Memory B cell (primary cell): ENCODE measurements around the gene ELAC1.
"Not testable (repeated sequence)": the region's sequence is repeated elsewhere in the genome, so short reads cannot be mapped to it uniquely, and the experiment has no call there.

Experiments used
- ATAC-seq: fragments of 150-1000 bp; cut with Tn5 transposase; 2 replicates; pipeline ENCODE4 v1.10.0; 2021; ENCODE audit warnings: low read depth, mild to moderate bottlenecking, moderate library complexity
- DNase-seq, 2 donors: peaks; one replicate each; pipeline ENCODE4 v3.0.0; 2022; ENCODE audit warnings: low spot score in 2 of 2
- H3K27ac Mint-ChIP-seq: one replicate; pipeline ENCODE4 v1.8.0; 2022; ENCODE audit warnings: mild to moderate bottlenecking, moderate library complexity, mixed read lengths
- H3K27me3 Mint-ChIP-seq: one replicate; pipeline ENCODE4 v1.8.0; 2022; ENCODE audit warnings: mixed read lengths
- H3K36me3 Mint-ChIP-seq: one replicate; pipeline ENCODE4 v1.8.0; 2022; ENCODE audit warnings: mild to moderate bottlenecking, mixed read lengths
- H3K4me1 Mint-ChIP-seq: one replicate; pipeline ENCODE4 v1.8.0; 2022; ENCODE audit warnings: mixed read lengths
- H3K4me3 Mint-ChIP-seq: one replicate; pipeline ENCODE4 v1.8.0; 2022; ENCODE audit warnings: mild to moderate bottlenecking, moderate library complexity, mixed read lengths
- H3K9me3 Mint-ChIP-seq: one replicate; pipeline ENCODE4 v1.8.0; 2022; ENCODE audit warnings: mixed read lengths

Gene ELAC1

GRCh38 chr18:50949185-50949584, 18.7 kb upstream of the ELAC1 start:
- no peaks in the 10 kb centered on the region for H3K9me3 Mint-ChIP-seq
- peaks cover 12% of the 10 kb centered on the region for H3K36me3 Mint-ChIP-seq
- no peak overlapping the region for H3K27ac Mint-ChIP-seq
- no peak for ATAC-seq
- no peak overlapping the region for H3K4me3 Mint-ChIP-seq
- no peak for DNase-seq
- H3K4me1 Mint-ChIP-seq = no peaks in the 10 kb centered on the region
- H3K27me3 Mint-ChIP-seq = no peaks in the 10 kb centered on the region

- Mint-ChIP-seq H3K27ac (no peak overlapping the region), H3K9me3 (no peaks in the 10 kb centered on the region), H3K4me1 (no peaks in the 10 kb centered on the region), H3K36me3 (peaks cover 9% of the 10 kb centered on the region), H3K4me3 (no peak overlapping the region), H3K27me3 (no peaks in the 10 kb centered on the region)
- DNase-seq (no peak), ATAC-seq (no peak)
Observed at GRCh38 chr18:50950626-50951025, 17.2 kb upstream of the ELAC1 start.

- no peak for DNase-seq
- Mint-ChIP-seq H3K36me3 (no peaks in the 10 kb centered on the region), H3K4me1 (no peaks in the 10 kb centered on the region), H3K9me3 (no peaks in the 10 kb centered on the region), H3K4me3 (no peak overlapping the region), H3K27me3 (no peaks in the 10 kb centered on the region), H3K27ac (no peak overlapping the region)
- ATAC-seq = no peak
Observed at GRCh38 chr18:50953822-50954221, 14.0 kb upstream of the ELAC1 start.

- no peak overlapping the region for H3K4me3 Mint-ChIP-seq
- H3K27me3 Mint-ChIP-seq = no peaks in the 10 kb centered on the region
- DNase-seq = no peak
- no peaks in the 10 kb centered on the region for H3K36me3 Mint-ChIP-seq
- H3K4me1 Mint-ChIP-seq = no peaks in the 10 kb centered on the region
- no peak for ATAC-seq
- peaks cover 3% of the 10 kb centered on the region for H3K9me3 Mint-ChIP-seq
- no peak overlapping the region for H3K27ac Mint-ChIP-seq
Observed at GRCh38 chr18:50955253-50955652, 12.6 kb upstream of the ELAC1 start.

GRCh38 chr18:50956116-50956515, 11.7 kb upstream of the ELAC1 start:
- DNase-seq (no peak), ATAC-seq (no peak)
- no peaks in the 10 kb centered on the region for H3K27me3 Mint-ChIP-seq
- no peaks in the 10 kb centered on the region for H3K4me1 Mint-ChIP-seq
- no peaks in the 10 kb centered on the region for H3K36me3 Mint-ChIP-seq
- H3K27ac Mint-ChIP-seq = no peak overlapping the region
- peaks cover 7% of the 10 kb centered on the region for H3K9me3 Mint-ChIP-seq
- no peak overlapping the region for H3K4me3 Mint-ChIP-seq

- ATAC-seq = no peak
- Mint-ChIP-seq H3K9me3 (peaks cover 16% of the 10 kb centered on the region), H3K4me1 (no peaks in the 10 kb centered on the region)
Observed at GRCh38 chr18:50961974-50962373, 5.9 kb upstream of the ELAC1 start.

GRCh38 chr18:50969448-50969847, 1.6 kb downstream of the ELAC1 start:
- H3K4me3 Mint-ChIP-seq = peak overlapping the region; percentile 77
- H3K36me3 Mint-ChIP-seq = peaks cover 2% of the 10 kb centered on the region
- ATAC-seq = no peak
- no peak for DNase-seq
- peak overlapping the region; percentile 72 for H3K27ac Mint-ChIP-seq
- H3K4me1 Mint-ChIP-seq = peaks cover 15% of the 10 kb centered on the region
- no peaks in the 10 kb centered on the region for H3K27me3 Mint-ChIP-seq
- H3K9me3 Mint-ChIP-seq = no peaks in the 10 kb centered on the region

More at GRCh38 chr18:50961974-50962373, 5.9 kb upstream of the ELAC1 start:
- no peak for DNase-seq
- peaks cover 5% of the 10 kb centered on the region for H3K36me3 Mint-ChIP-seq
- no peaks in the 10 kb centered on the region for H3K27me3 Mint-ChIP-seq
- H3K27ac Mint-ChIP-seq = no peak overlapping the region
- H3K4me3 Mint-ChIP-seq = no peak overlapping the region

GRCh38 chr18:50970006-50970405, 2.2 kb downstream of the ELAC1 start:
- no peak overlapping the region for H3K27ac Mint-ChIP-seq
- H3K27me3 Mint-ChIP-seq = no peaks in the 10 kb centered on the region
- no peak overlapping the region for H3K4me3 Mint-ChIP-seq

GRCh38 chr18:50972404-50972803, 4.6 kb downstream of the ELAC1 start:
- not testable (repeated sequence) for H3K27me3 Mint-ChIP-seq, H3K27ac Mint-ChIP-seq, H3K4me3 Mint-ChIP-seq, H3K9me3 Mint-ChIP-seq, ATAC-seq, DNase-seq
- Mint-ChIP-seq H3K4me1 (peaks cover 14% of the 10 kb centered on the region), H3K36me3 (peaks cover 28% of the 10 kb centered on the region)

More at GRCh38 chr18:50970006-50970405, 2.2 kb downstream of the ELAC1 start:
- Mint-ChIP-seq H3K36me3 (peaks cover 7% of the 10 kb centered on the region), H3K9me3 (no peaks in the 10 kb centered on the region), H3K4me1 (peaks cover 15% of the 10 kb centered on the region)
- ATAC-seq = no peak
- DNase-seq = no peak

GRCh38 chr18:50973367-50974126, 5.7 kb downstream of the ELAC1 start:
- H3K4me1 Mint-ChIP-seq = peaks cover 14% of the 10 kb centered on the region
- H3K4me3 Mint-ChIP-seq = no peak overlapping the region
- peaks cover 37% of the 10 kb centered on the region for H3K36me3 Mint-ChIP-seq
- ATAC-seq = no peak
- no peak overlapping the region for H3K27ac Mint-ChIP-seq
- peaks cover 7% of the 10 kb centered on the region for H3K9me3 Mint-ChIP-seq
- no peak for DNase-seq
- no peaks in the 10 kb centered on the region for H3K27me3 Mint-ChIP-seq

- Mint-ChIP-seq H3K27ac (no peak overlapping the region), H3K9me3 (peaks cover 7% of the 10 kb centered on the region), H3K36me3 (peaks cover 43% of the 10 kb centered on the region), H3K4me1 (peaks cover 5% of the 10 kb centered on the region), H3K27me3 (no peaks in the 10 kb centered on the region), H3K4me3 (no peak overlapping the region)
- DNase-seq = no peak
- ATAC-seq = no peak
Observed at GRCh38 chr18:50977037-50977760, 9.4 kb downstream of the ELAC1 start.

- H3K36me3 Mint-ChIP-seq = peaks cover 35% of the 10 kb centered on the region
- peaks cover 8% of the 10 kb centered on the region for H3K4me1 Mint-ChIP-seq
- ATAC-seq (no peak), DNase-seq (no peak)
- H3K9me3 Mint-ChIP-seq = peaks cover 2% of the 10 kb centered on the region
- no peak overlapping the region for H3K4me3 Mint-ChIP-seq
- no peaks in the 10 kb centered on the region for H3K27me3 Mint-ChIP-seq
- H3K27ac Mint-ChIP-seq = no peak overlapping the region
Observed at GRCh38 chr18:50981381-50981780, 13.5 kb downstream of the ELAC1 start.

- Mint-ChIP-seq H3K9me3 (peaks cover 2% of the 10 kb centered on the region), H3K27me3 (no peaks in the 10 kb centered on the region), H3K4me3 (no peak overlapping the region), H3K4me1 (peaks cover 8% of the 10 kb centered on the region), H3K36me3 (peaks cover 33% of the 10 kb centered on the region), H3K27ac (no peak overlapping the region)
- ATAC-seq (no peak), DNase-seq (no peak)
Observed at GRCh38 chr18:50982086-50982801, 14.4 kb downstream of the ELAC1 start.

GRCh38 chr18:50982802-50983179, 15.0 kb downstream of the ELAC1 start:
- DNase-seq (no peak), ATAC-seq (no peak)
- no peaks in the 10 kb centered on the region for H3K27me3 Mint-ChIP-seq
- peaks cover 8% of the 10 kb centered on the region for H3K4me1 Mint-ChIP-seq
- peaks cover 29% of the 10 kb centered on the region for H3K36me3 Mint-ChIP-seq
- no peak overlapping the region for H3K27ac Mint-ChIP-seq
- H3K4me3 Mint-ChIP-seq = no peak overlapping the region
- H3K9me3 Mint-ChIP-seq = peaks cover 2% of the 10 kb centered on the region
